ENCODE data around the gene CD53. TPM values are rescaled to one million over a fixed set of nuclear protein-coding genes. Genes with fewer than 3 reads are reported as not detected.

The CD53 gene
- total and polyA plus RNA-seq, 9 of the 15 experiments (the other 6 are each of a cell fraction or from before 2014, with no cell fraction given) = 63.5 to 220 (median 131) TPM

- TF ChIP-seq ZNF592 (IDR thresholded peaks at IDR 0.05) (0 out of 2 replicates have a peak, but pooled peaks have one; percentile 20), ZNF655 (CRISPR knock-in tag; IDR thresholded peaks at IDR 0.05) (no peak)
These were observed 4.8 kb downstream of the CD53 start (continued) for GRCh38 chr1:110877776-110878175.

GRCh38 chr1:110878591-110878990, 5.6 kb downstream of the CD53 start:
- in situ Hi-C loops (cut with MboI) = no loop called here
- Histone ChIP-seq H4K20me1 (replicated peaks; ENCODE audit: control insufficient read depth, insufficient read depth, low read length) (no peaks in the 10 kb centered on the region), H2AFZ (ENCODE audit: low read depth, low read length) (no peak overlapping the region; the same call in none of the 2 replicates), H3K36me3 (ENCODE audit: control insufficient read depth, insufficient read depth, low read length) (peaks cover 8% of the 10 kb centered on the region; the same call in 2 of the 3 replicates), H3K27ac (ENCODE audit: extremely low read depth, low read depth, low read length) (peak overlapping the region; percentile 93; the same call in 1 of the 3 replicates), H3K4me1 (replicated peaks in 1 of 2; ENCODE audit: control insufficient read depth in 2 of 2, insufficient read depth in 2 of 2, low read length in 2 of 2) (peaks cover 6 to 68% of the 10 kb centered on the region in 2 experiments; a peak in 4 of 5 replicates), H3K9ac (ENCODE audit: insufficient read depth in 1 of 2, low read depth in 2 of 2, low read length in 2 of 2) (peak overlapping the region in 1 of 2 experiments; percentile 64; a peak in 1 of 4 replicates), H3K9me1 (ENCODE audit: control insufficient read depth, insufficient read depth, low read length) (no peaks in the 10 kb centered on the region), H3K4me3 (no peak overlapping the region), H3K9me3 (replicated peaks; ENCODE audit: control insufficient read depth, insufficient read depth, low read depth, low read length) (no peaks in the 10 kb centered on the region; the same call in 1 of the 2 replicates), H3K27me3 (ENCODE audit: control insufficient read depth in 2 of 2, insufficient read depth in 2 of 2, low read length in 2 of 2) (no peaks in the 10 kb centered on the region), H3K4me2 (ENCODE audit: insufficient read depth, low read length) (no peak overlapping the region), H3K79me2 (ENCODE audit: control insufficient read depth, insufficient read depth, low read length) (peaks cover 94% of the 10 kb centered on the region)
- FAIRE-seq (no peak), ATAC-seq (no peak), DNase-seq (ENCODE audit: extremely low read depth in 1 of 4, low spot score in 3 of 4) (no peak)
- 55% methylated on average over 2 of the region's 2 CpGs for WGBS (ENCODE audit: insufficient coverage, low coverage, missing lambda C conversion rate)
- intact Hi-C loops (cut with micrococcal nuclease) = no loop called here
- no TSS peak for BruUV-seq (replicated peaks)
- CTCF ChIA-PET (ENCODE audit: low intra/inter-chr PET ratio) = no interaction called here
- POLR2A ChIA-PET = interaction anchor here (1.8 to 2.4 kb wide), 2 partner anchors 12 kb away, joined by 9 to 11 read pairs; no protein-coding TSS in a partner anchor
- TF ChIP-seq PYGO2 (tag; IDR thresholded peaks at IDR 0.05) (no peak), DPF2 (IDR thresholded peaks at IDR 0.05) (no peak), SMAD3 (CRISPR knock-in tag; conservative IDR thresholded peaks at IDR 0.05) (no peak), TFAM (CRISPR knock-in tag; conservative IDR thresholded peaks at IDR 0.05) (no peak), POLR3G (IDR thresholded peaks at IDR 0.05; ENCODE audit: extremely low read depth, insufficient read length, insufficient replicate concordance) (no peak), GTF2E2 (tag; IDR thresholded peaks at IDR 0.05) (no peak), GABPA (tag; conservative IDR thresholded peaks at IDR 0.05; ENCODE audit: low read depth) (0 out of 2 replicates have a peak, but pooled peaks have one; percentile 14), FOXA1 (IDR thresholded peaks at IDR 0.05; ENCODE audit: borderline replicate concordance) (no peak), KAT7 (CRISPR knock-in tag; IDR thresholded peaks at IDR 0.05; ENCODE audit: borderline replicate concordance) (no peak), GTF2F1 (IDR thresholded peaks at IDR 0.05; ENCODE audit: low read depth, low read length) (no peak), ZNF512 (tag; IDR thresholded peaks at IDR 0.05) (peak; percentile 7; the same call in 1 of the 2 replicates), DNMT1 (IDR thresholded peaks at IDR 0.05) (no peak)

All from K562 (cell line).